ENCODE data around the gene BSPRY. TPM values are rescaled to one million over a fixed set of nuclear protein-coding genes. Genes with fewer than 3 reads are reported as not detected.

The BSPRY gene
- total RNA-seq, 3 donors from 2014 or later (not counting 1 experiment from before 2014, with no cell fraction given), result 3.3 to 5.5 (median 4.3) TPM

DNA sequence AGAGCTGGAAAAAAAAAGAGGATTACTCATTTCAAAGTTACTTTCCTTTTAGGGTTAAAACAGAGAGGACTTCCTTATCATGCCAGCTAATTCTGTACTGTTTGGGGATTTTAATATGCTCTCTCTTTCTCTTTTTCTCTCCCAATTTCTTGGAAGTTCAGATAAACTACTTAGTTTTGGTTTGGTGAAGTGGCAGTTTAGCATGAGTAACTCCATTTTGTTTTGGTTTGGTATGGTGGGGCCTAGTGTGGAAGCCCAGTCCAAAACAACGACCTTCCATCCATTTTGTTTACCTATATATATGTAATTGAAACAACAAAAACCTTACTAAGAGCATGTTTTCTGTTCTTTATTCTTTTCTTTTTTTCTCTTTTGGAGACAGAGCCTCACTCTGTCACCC lies 3.7 kb upstream of the BSPRY start:
- Histone ChIP-seq H3K36me3 (ENCODE audit: control insufficient read depth, insufficient read depth, low read length) (no peaks in the 10 kb centered on the region), H3K27ac (ENCODE audit: low read length) (no peak overlapping the region), H3K27me3 (ENCODE audit: control insufficient read depth, insufficient read depth, low read length) (peaks cover 3% of the 10 kb centered on the region), H3K9me3 (ENCODE audit: control insufficient read depth, insufficient read depth, low read length) (no peaks in the 10 kb centered on the region), H3K4me1 (ENCODE audit: control insufficient read depth, insufficient read depth, low read length) (peaks cover 23% of the 10 kb centered on the region), H3K4me3 (ENCODE audit: low read length) (no peak overlapping the region)
- WGBS (ENCODE audit: insufficient coverage), result no CpG with 5 or more reads among the region's 1 CpG
- H3K27ac Mint-ChIP-seq, result no peak overlapping the region
- H3K27me3 Mint-ChIP-seq (ENCODE audit: low read depth in 2 of 2), result no peaks in the 10 kb centered on the region
- no peak overlapping the region for H3K4me3 Mint-ChIP-seq
- TF ChIP-seq, protein P1, sequence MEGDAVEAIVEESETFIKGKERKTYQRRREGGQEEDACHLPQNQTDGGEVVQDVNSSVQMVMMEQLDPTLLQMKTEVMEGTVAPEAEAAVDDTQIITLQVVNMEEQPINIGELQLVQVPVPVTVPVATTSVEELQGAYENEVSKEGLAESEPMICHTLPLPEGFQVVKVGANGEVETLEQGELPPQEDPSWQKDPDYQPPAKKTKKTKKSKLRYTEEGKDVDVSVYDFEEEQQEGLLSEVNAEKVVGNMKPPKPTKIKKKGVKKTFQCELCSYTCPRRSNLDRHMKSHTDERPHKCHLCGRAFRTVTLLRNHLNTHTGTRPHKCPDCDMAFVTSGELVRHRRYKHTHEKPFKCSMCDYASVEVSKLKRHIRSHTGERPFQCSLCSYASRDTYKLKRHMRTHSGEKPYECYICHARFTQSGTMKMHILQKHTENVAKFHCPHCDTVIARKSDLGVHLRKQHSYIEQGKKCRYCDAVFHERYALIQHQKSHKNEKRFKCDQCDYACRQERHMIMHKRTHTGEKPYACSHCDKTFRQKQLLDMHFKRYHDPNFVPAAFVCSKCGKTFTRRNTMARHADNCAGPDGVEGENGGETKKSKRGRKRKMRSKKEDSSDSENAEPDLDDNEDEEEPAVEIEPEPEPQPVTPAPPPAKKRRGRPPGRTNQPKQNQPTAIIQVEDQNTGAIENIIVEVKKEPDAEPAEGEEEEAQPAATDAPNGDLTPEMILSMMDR (IDR thresholded peaks at IDR 0.05), result no peak
- DNase-seq, result no peak
- no peak for ATAC-seq
- H3K4me1 Mint-ChIP-seq, result peaks cover 20 to 22% of the 10 kb centered on the region in 2 donors
- H3K36me3 Mint-ChIP-seq, result no peaks in the 10 kb centered on the region
- H3K9me3 Mint-ChIP-seq, result no peaks in the 10 kb centered on the region
- intact Hi-C loops (cut with micrococcal nuclease), result loop anchor here (10.0 kb wide), 1 partner anchor 51 kb away; no protein-coding TSS in a partner anchor

DNA sequence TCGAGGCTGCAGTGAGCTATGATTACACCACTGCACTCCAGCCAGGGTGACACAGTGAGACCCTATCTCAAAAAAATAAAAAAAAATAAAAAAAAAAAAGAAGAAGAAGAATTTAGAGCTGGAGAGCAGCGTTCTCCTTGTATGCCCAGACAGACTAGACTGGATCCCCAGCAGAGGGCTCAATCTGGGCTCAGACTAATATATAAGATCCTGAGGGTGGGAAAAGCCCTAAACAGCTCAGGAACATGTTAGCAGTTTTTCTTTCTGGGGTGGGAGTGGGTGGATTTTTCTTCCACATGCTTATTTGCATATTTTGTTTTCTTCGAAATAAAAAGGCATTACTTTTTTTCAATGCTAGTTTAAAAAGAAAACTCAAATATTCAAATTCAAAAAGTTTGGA lies 904 bp upstream of the BSPRY start:
- Mint-ChIP-seq H3K9me3 (no peaks in the 10 kb centered on the region), H3K4me3 (peak overlapping the region; percentile 66), H3K4me1 (peaks cover 28 to 29% of the 10 kb centered on the region in 2 donors), H3K36me3 (no peaks in the 10 kb centered on the region), H3K27ac (peak overlapping the region; percentile 78 to 88), H3K27me3 (ENCODE audit: low read depth in 2 of 2) (no peaks in the 10 kb centered on the region)
- TF ChIP-seq, protein P1 (IDR thresholded peaks at IDR 0.05), result no peak
- peaks cover 32% of the 10 kb centered on the region for H3K4me1 ChIP-seq (ENCODE audit: control insufficient read depth, insufficient read depth, low read length)
- no peaks in the 10 kb centered on the region for H3K9me3 ChIP-seq (ENCODE audit: control insufficient read depth, insufficient read depth, low read length)
- no peaks in the 10 kb centered on the region for H3K36me3 ChIP-seq (ENCODE audit: control insufficient read depth, insufficient read depth, low read length)
- intact Hi-C loops (cut with micrococcal nuclease), result loop anchor here (10.0 kb wide), 1 partner anchor 54 kb away; no protein-coding TSS in a partner anchor
- ATAC-seq (no peak), DNase-seq (no peak)
- H3K4me3 ChIP-seq (ENCODE audit: low read length), result no peak overlapping the region
- H3K27ac ChIP-seq (ENCODE audit: low read length), result no peak overlapping the region
- H3K27me3 ChIP-seq (ENCODE audit: control insufficient read depth, insufficient read depth, low read length), result peaks cover 3% of the 10 kb centered on the region
- 100% methylated on average over 2 of the region's 3 CpGs for WGBS (ENCODE audit: insufficient coverage)

DNA sequence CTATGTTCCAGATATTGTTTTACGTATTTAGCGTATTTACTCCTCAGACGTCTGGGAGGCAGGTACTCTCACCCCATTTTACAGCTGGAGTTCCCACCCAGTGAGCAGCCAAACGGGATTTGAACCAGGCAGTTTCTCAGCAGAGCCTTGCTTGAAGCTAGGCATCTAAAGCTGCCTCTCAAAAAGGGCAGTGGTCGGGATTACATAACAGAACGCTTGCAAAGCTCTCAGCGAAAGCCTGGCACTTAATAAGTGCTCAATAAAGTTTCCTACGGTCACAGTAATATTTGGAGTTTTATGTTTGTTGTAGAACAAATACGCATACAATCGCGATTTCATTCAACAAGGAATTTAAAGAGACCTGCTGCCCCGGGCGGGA lies 286 bp upstream of the BSPRY start:
- ATAC-seq, result no peak
- 35% methylated on average over 13 of the region's 13 CpGs for WGBS (ENCODE audit: insufficient coverage)
- intact Hi-C loops (cut with micrococcal nuclease), result loop anchor here (10.0 kb wide), 1 partner anchor 54 kb away; no protein-coding TSS in a partner anchor
- Mint-ChIP-seq H3K36me3 (no peaks in the 10 kb centered on the region), H3K27ac (peak overlapping the region in 1 of 2 donors; percentile 82), H3K4me3 (peak overlapping the region; percentile 82), H3K27me3 (ENCODE audit: low read depth in 2 of 2) (no peaks in the 10 kb centered on the region), H3K4me1 (peaks cover 28 to 29% of the 10 kb centered on the region in 2 donors), H3K9me3 (no peaks in the 10 kb centered on the region)
- Histone ChIP-seq H3K27ac (ENCODE audit: low read length) (no peak overlapping the region), H3K4me3 (ENCODE audit: low read length) (no peak overlapping the region), H3K9me3 (ENCODE audit: control insufficient read depth, insufficient read depth, low read length) (no peaks in the 10 kb centered on the region), H3K4me1 (ENCODE audit: control insufficient read depth, insufficient read depth, low read length) (peaks cover 32% of the 10 kb centered on the region), H3K36me3 (ENCODE audit: control insufficient read depth, insufficient read depth, low read length) (no peaks in the 10 kb centered on the region), H3K27me3 (ENCODE audit: control insufficient read depth, insufficient read depth, low read length) (peaks cover 3% of the 10 kb centered on the region)
- no peak for DNase-seq
- TF ChIP-seq, protein P1 (IDR thresholded peaks at IDR 0.05), result no peak

DNA sequence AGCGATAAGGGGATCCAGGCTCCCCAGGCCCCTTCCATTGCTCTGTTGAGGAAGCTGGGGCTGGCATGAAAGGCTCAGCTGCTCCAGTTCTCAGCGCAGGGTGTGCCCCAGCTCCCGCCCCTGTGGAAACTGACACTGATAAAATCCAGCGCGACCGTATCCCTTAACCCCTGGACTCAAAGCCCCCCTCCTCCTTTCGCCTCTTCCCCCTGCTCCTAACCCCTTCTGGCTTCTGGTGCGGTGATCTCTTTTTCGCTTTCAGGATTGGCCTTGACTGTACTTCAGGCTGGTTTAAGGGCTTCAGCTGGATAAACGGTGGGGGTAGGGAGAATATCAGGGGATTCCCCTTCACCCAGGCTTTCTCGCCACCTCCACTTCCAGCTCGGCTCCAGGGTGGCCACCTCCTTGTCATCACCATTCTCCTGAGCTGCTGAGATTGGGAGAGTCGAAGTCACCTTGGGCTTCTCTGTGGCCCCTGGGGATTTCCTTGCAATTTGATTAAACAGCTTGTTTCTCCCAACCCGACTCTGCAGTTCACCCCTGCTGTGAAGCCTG lies 843 bp downstream of the BSPRY start:
- intact Hi-C loops (cut with micrococcal nuclease), result no loop called here
- Mint-ChIP-seq H3K36me3 (no peaks in the 10 kb centered on the region), H3K27ac (peak overlapping the region; percentile 82), H3K4me1 (peaks cover 28 to 29% of the 10 kb centered on the region in 2 donors), H3K27me3 (ENCODE audit: low read depth in 2 of 2) (no peaks in the 10 kb centered on the region), H3K9me3 (no peaks in the 10 kb centered on the region), H3K4me3 (peak overlapping the region; percentile 89)
- peak; percentile 22 to 26 for DNase-seq
- Histone ChIP-seq H3K4me3 (ENCODE audit: low read length) (peak overlapping the region; percentile 39), H3K27me3 (ENCODE audit: control insufficient read depth, insufficient read depth, low read length) (peaks cover 3% of the 10 kb centered on the region), H3K4me1 (ENCODE audit: control insufficient read depth, insufficient read depth, low read length) (peaks cover 32% of the 10 kb centered on the region), H3K36me3 (ENCODE audit: control insufficient read depth, insufficient read depth, low read length) (no peaks in the 10 kb centered on the region), H3K27ac (ENCODE audit: low read length) (no peak overlapping the region), H3K9me3 (ENCODE audit: control insufficient read depth, insufficient read depth, low read length) (no peaks in the 10 kb centered on the region)
- peak in 2 of 3 donors; percentile 34 to 49 for ATAC-seq
- TF ChIP-seq, protein P1 (IDR thresholded peaks at IDR 0.05), result no peak
- 9% methylated on average over 12 of the region's 14 CpGs for WGBS (ENCODE audit: insufficient coverage)

Measured in natural killer cell (primary cell).